ENCODE data around the gene NOP53. TPM values are rescaled to one million over a fixed set of nuclear protein-coding genes. Genes with fewer than 3 reads are reported as not detected.

The NOP53 gene
- total and polyA plus RNA-seq, 2 of the 13 experiments (the other 11 are each of a cell fraction or from before 2014, with no cell fraction given), result 53.9 to 141 TPM

- TF ChIP-seq ZNF318 (CRISPR knock-in tag; IDR thresholded peaks at IDR 0.05), result no peak
- TF ChIP-seq PTBP1 (IDR thresholded peaks at IDR 0.05; ENCODE audit: low read depth, low read length, poor library complexity, severe bottlenecking), result peak; percentile 53
- TF ChIP-seq ZNF780A (CRISPR knock-in tag; IDR thresholded peaks at IDR 0.05), result no peak
- TF ChIP-seq ZNF549 (CRISPR knock-in tag; IDR thresholded peaks at IDR 0.05), result no peak
- no peak for TF ChIP-seq ARNT (IDR thresholded peaks at IDR 0.05)
- TF ChIP-seq FOXK2 (IDR thresholded peaks at IDR 0.05), result no peak
- no peak for TF ChIP-seq ZHX2 (IDR thresholded peaks at IDR 0.05; ENCODE audit: low read depth)
- TF ChIP-seq ZHX2 (CRISPR knock-in tag; IDR thresholded peaks at IDR 0.05; ENCODE audit: borderline replicate concordance), result no peak
- peak; percentile 79 for TF ChIP-seq ATF3 (CRISPR knock-in tag; IDR thresholded peaks at IDR 0.05)
- TF ChIP-seq CEBPB (IDR thresholded peaks at IDR 0.05; ENCODE audit: borderline replicate concordance, low read depth, low read length), result peak; percentile 92
- TF ChIP-seq TEAD3 (CRISPR knock-in tag; optimal IDR thresholded peaks at IDR 0.05; ENCODE audit: borderline replicate concordance), result no peak
- no peak for TF ChIP-seq PITX1 (CRISPR knock-in tag; IDR thresholded peaks at IDR 0.05)
- peak; percentile 10 for TF ChIP-seq YY1 (IDR thresholded peaks at IDR 0.05; ENCODE audit: insufficient read depth, insufficient replicate concordance, low read depth, low read length)
- TF ChIP-seq MBNL3 (CRISPR knock-in tag; conservative IDR thresholded peaks at IDR 0.05), result no peak
- peak; percentile 98 for TF ChIP-seq ZNF362 (CRISPR knock-in tag; IDR thresholded peaks at IDR 0.05; ENCODE audit: borderline replicate concordance)
- no peak for TF ChIP-seq NR3C1 (CRISPR knock-in tag; IDR thresholded peaks at IDR 0.05)
These were observed 21.8 kb upstream of the NOP53 start (continued) for GRCh38 chr19:47723581-47723940.
